ENCODE data around the gene RBM10.
"Not testable (repeated sequence)": the region's sequence is repeated elsewhere in the genome, so short reads cannot be mapped to it uniquely, and the experiment has no call there.

RBM10 gene

GRCh38 chrX:47144626-47145394 lies at the start of gene RBM10, which contains the start of gene NDUFB11:
Gene RBM10 (plus strand): TSS chrX:47145221. CDS start chrX:47147482, 2,261 bp downstream.
Gene NDUFB11 (minus strand): TSS chrX:47144702. CDS start chrX:47144679, 23 bp downstream.
- DNase-seq, result peak; percentile 86 to 90

- no peak for DNase-seq
Observed at GRCh38 chrX:47097018-47097417, 48.0 kb upstream of the RBM10 start.

- no peak for DNase-seq
Observed at GRCh38 chrX:47098338-47099094, 46.5 kb upstream of the RBM10 start.

GRCh38 chrX:47101206-47101605 lies 43.8 kb upstream of the RBM10 start:
- no peak for DNase-seq

GRCh38 chrX:47110936-47111615 lies 33.9 kb upstream of the RBM10 start:
- DNase-seq, result not testable (repeated sequence)

- no peak for DNase-seq
Observed at GRCh38 chrX:47112316-47112954, 32.6 kb upstream of the RBM10 start.

- DNase-seq, result not testable (repeated sequence)
Observed at GRCh38 chrX:47116551-47117110, 28.4 kb upstream of the RBM10 start.

GRCh38 chrX:47124466-47124865 lies 20.6 kb upstream of the RBM10 start:
- DNase-seq, result not testable (repeated sequence)

GRCh38 chrX:47129157-47129898 lies 15.7 kb upstream of the RBM10 start:
- peak; percentile 85 to 87 for DNase-seq

- no peak for DNase-seq
Observed at GRCh38 chrX:47129899-47130358, 15.1 kb upstream of the RBM10 start.

- no peak for DNase-seq
Observed at GRCh38 chrX:47133493-47133892, 11.5 kb upstream of the RBM10 start.

GRCh38 chrX:47135650-47136049 lies 9.4 kb upstream of the RBM10 start:
- not testable (repeated sequence) for DNase-seq

GRCh38 chrX:47138171-47138570 lies 6.8 kb upstream of the RBM10 start:
- DNase-seq, result no peak

GRCh38 chrX:47143894-47144625 lies 961 bp upstream of the RBM10 start:
- peak in 1 of 2 donors; percentile 18 for DNase-seq

GRCh38 chrX:47145395-47146120 lies 537 bp downstream of the RBM10 start:
- DNase-seq, result peak in 1 of 2 donors; percentile 18

GRCh38 chrX:47146121-47146935 lies 1.3 kb downstream of the RBM10 start:
- no peak for DNase-seq

GRCh38 chrX:47146936-47147859 lies 2.2 kb downstream of the RBM10 start:
- no peak for DNase-seq

- DNase-seq, result peak in 1 of 2 donors; percentile 32
Observed at GRCh38 chrX:47148946-47149345, 3.9 kb downstream of the RBM10 start.
